WI38 (cell line): ENCODE data around the gene CGB2.

ENCODE experiments used
- H3K4me3 ChIP-seq: 2 replicates; pipeline ENCODE4 v1.5.1; 2011; ENCODE audit warnings: low read depth, mild to moderate bottlenecking, control low read depth, low read length
- CTCF ChIP-seq: IDR thresholded peaks from 2 replicates; pipeline ENCODE4 v1.5.1; 2012; ENCODE audit warnings: low read depth, mild to moderate bottlenecking, control low read depth, low read length

The CGB2 gene

GRCh38 chr19:49057636-49058234, 26.0 kb downstream of the CGB2 start, which contains the start of gene CGB7:
Gene CGB7 (minus strand): TSS chr19:49057749. CDS start chr19:49055375, 2,374 bp downstream.
- TF ChIP-seq CTCF: no peak

GRCh38 chr19:49058562-49058961, 26.9 kb downstream of the CGB2 start:
- TF ChIP-seq CTCF: no peak
- H3K4me3 ChIP-seq: no peak overlapping the region

More at GRCh38 chr19:49057636-49058234, 26.0 kb downstream of the CGB2 start, which contains the start of gene CGB7:
- H3K4me3 ChIP-seq: peak within 1 kb of the TSS; percentile 69

GRCh38 chr19:49059053-49059452, 27.4 kb downstream of the CGB2 start:
- no peak for TF ChIP-seq CTCF

GRCh38 chr19:49061000-49061399, 29.3 kb downstream of the CGB2 start:
- TF ChIP-seq CTCF: no peak
- H3K4me3 ChIP-seq: no peak overlapping the region

More at GRCh38 chr19:49059053-49059452, 27.4 kb downstream of the CGB2 start:
- no peak overlapping the region for H3K4me3 ChIP-seq

DNA sequence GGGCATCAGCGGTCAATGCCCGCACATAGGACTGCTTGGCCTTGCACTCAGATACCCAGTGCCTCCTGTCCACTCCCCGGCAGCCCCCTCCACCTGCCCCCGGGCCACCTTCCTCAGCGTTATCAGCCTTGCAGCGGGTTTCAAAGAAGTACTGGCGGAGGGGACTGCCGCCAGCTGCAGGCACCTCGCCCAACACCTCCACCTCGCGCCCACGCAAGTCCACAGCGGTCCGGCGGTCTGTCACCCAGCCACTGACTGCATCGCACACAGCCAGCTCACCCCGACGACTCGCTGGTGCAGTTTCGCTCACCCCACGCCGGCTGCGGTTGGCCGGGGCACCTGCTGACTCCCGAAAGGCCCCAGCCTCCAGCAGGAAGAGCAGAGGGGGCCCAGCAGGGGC, 29.8 kb downstream of the CGB2 start:
- H3K4me3 ChIP-seq: no peak overlapping the region
- no peak for TF ChIP-seq CTCF

- peak overlapping the region; percentile 37 for H3K4me3 ChIP-seq
- TF ChIP-seq CTCF: no peak
Measured at GRCh38 chr19:49064029-49064629, 32.4 kb downstream of the CGB2 start.
